Stimulated activated naive B cell treated with anti-CD40 and anti-IgM and Interleukin-4, amounts not matched to agents 10 μg/mL and 1 μg/mL and 100 μg/mL, for 72 hours (primary cell): ENCODE data around the gene TRIM74.
"Not testable (repeated sequence)": the region's sequence is repeated elsewhere in the genome, so short reads cannot be mapped to it uniquely, and the experiment has no call there.

ENCODE experiments used
- ATAC-seq, 2 donors: fragments of 150-1000 bp; cut with Tn5 transposase; replicated peaks; 2 replicates each; pipeline ENCODE4 v1.10.0; 2021; ENCODE audit warnings: moderate library complexity in 1 of 2
- DNase-seq: peaks from one replicate; pipeline ENCODE4 v3.0.0; 2021
- H3K27ac Mint-ChIP-seq: one replicate; pipeline ENCODE4 v1.8.0; 2022; ENCODE audit warnings: mild to moderate bottlenecking, mixed read lengths
- H3K27me3 Mint-ChIP-seq, 2 donors: one replicate each; pipeline ENCODE4 v1.8.0; 2022; ENCODE audit warnings: mixed read lengths in 2 of 2
- H3K36me3 Mint-ChIP-seq, 2 donors: one replicate each; pipeline ENCODE4 v1.8.0; 2022; ENCODE audit warnings: mixed read lengths in 2 of 2, mild to moderate bottlenecking in 1 of 2
- H3K4me1 Mint-ChIP-seq, 2 donors: one replicate each; pipeline ENCODE4 v1.8.0; 2022; ENCODE audit warnings: mixed read lengths in 2 of 2, mild to moderate bottlenecking in 1 of 2
- H3K4me3 Mint-ChIP-seq, 2 donors: one replicate each; pipeline ENCODE4 v1.8.0; 2022; ENCODE audit warnings: mild to moderate bottlenecking in 2 of 2, mixed read lengths in 2 of 2, moderate library complexity in 1 of 2
- H3K9me3 Mint-ChIP-seq, 2 donors: one replicate each; pipeline ENCODE4 v1.8.0; 2022; ENCODE audit warnings: mixed read lengths in 2 of 2, mild to moderate bottlenecking in 1 of 2

TRIM74 gene

GRCh38 chr7:72945597-72945996, 23.7 kb downstream of the TRIM74 start:
- not testable (repeated sequence) for H3K27me3 Mint-ChIP-seq, H3K4me3 Mint-ChIP-seq, DNase-seq, H3K27ac Mint-ChIP-seq, H3K9me3 Mint-ChIP-seq
- ATAC-seq: peak; percentile 9 to 17
- Mint-ChIP-seq H3K4me1 (peaks cover 3 to 16% of the 10 kb centered on the region in 2 donors), H3K36me3 (peaks cover 14 to 15% of the 10 kb centered on the region in 2 donors)

GRCh38 chr7:72944937-72945336, 24.3 kb downstream of the TRIM74 start:
- not testable (repeated sequence) for H3K27me3 Mint-ChIP-seq, H3K9me3 Mint-ChIP-seq, H3K4me3 Mint-ChIP-seq, DNase-seq
- Mint-ChIP-seq H3K4me1 (peaks cover 3 to 16% of the 10 kb centered on the region in 2 donors), H3K36me3 (peaks cover 14 to 15% of the 10 kb centered on the region in 2 donors), H3K27ac (peak overlapping the region; percentile 47)
- peak in 1 of 2 donors; percentile 12 for ATAC-seq

DNA sequence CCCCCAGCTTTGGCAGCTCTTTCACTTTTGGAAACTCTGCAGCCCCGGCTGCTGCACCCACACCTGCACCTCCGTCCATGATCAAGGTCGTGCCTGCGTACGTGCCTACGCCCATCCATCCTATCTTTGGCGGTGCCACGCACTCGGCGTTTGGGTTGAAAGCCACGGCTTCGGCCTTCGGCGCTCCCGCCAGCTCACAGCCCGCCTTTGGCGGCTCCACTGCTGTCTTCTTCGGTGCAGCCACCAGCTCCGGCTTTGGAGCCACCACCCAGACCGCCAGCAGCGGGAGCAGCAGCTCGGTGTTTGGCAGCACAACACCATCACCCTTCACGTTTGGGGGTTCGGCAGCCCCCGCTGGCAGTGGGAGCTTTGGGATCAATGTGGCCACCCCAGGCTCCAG, 26.3 kb downstream of the TRIM74 start:
- not testable (repeated sequence) for H3K4me3 Mint-ChIP-seq, H3K27me3 Mint-ChIP-seq

DNA sequence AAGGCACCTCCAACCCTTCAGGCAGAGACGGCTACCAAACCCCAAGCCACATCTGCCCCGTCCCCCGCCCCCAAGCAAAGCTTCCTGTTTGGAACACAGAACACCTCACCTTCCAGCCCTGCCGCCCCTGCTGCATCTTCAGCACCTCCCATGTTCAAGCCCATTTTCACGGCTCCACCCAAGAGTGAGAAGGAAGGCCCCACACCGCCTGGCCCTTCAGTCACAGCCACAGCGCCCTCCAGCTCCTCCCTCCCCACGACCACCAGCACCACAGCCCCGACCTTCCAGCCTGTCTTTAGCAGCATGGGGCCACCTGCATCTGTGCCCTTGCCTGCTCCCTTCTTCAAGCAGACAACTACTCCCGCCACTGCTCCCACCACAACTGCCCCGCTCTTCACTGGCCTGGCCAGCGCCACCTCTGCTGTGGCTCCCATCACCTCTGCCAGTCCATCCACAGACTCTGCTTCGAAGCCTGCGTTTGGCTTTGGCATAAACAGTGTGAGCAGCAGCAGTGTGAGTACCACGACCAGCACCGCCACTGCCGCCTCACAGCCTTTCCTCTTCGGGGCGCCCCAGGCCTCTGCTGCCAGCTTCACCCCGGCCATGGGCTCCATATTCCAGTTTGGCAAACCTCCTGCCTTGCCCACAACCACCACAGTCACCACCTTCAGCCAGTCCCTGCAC, 27.1 kb downstream of the TRIM74 start:
- peaks cover 3 to 14% of the 10 kb centered on the region in 2 donors for H3K4me1 Mint-ChIP-seq
- not testable (repeated sequence) for DNase-seq

More for the DNA sequence above, 26.3 kb downstream of the TRIM74 start:
- DNase-seq, H3K9me3 Mint-ChIP-seq, ATAC-seq: not testable (repeated sequence)
- peaks cover 21 to 26% of the 10 kb centered on the region in 2 donors for H3K36me3 Mint-ChIP-seq
- H3K4me1 Mint-ChIP-seq: peaks cover 3 to 11% of the 10 kb centered on the region in 2 donors
- H3K27ac Mint-ChIP-seq: peak overlapping the region; percentile 25

DNA sequence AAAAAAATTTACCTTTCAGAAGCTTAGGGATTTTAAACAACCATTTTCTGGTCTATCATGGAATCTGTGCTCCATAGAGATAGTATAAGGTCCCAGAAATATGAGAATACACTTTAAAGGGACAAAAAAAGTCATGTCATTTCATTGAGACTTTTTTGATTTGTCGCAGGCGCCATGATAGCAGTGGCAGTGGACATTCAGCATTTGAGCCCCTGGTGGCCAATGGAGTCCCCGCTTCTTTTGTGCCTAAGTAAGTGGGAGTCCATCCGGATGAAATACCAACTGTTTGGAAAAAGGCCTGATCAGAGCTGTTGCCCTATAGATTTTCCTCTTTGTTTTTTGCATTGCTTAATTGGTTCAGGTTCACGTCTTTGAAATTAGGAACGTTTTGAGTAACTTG, 41.0 kb downstream of the TRIM74 start:
- not testable (repeated sequence) for DNase-seq, H3K4me3 Mint-ChIP-seq, H3K27ac Mint-ChIP-seq, ATAC-seq, H3K9me3 Mint-ChIP-seq, H3K27me3 Mint-ChIP-seq
- Mint-ChIP-seq H3K36me3 (peaks cover 25 to 31% of the 10 kb centered on the region in 2 donors), H3K4me1 (peaks cover 19 to 29% of the 10 kb centered on the region in 2 donors)

More for the DNA sequence above, 27.1 kb downstream of the TRIM74 start:
- ATAC-seq, H3K4me3 Mint-ChIP-seq, H3K9me3 Mint-ChIP-seq, H3K27me3 Mint-ChIP-seq: not testable (repeated sequence)
- H3K27ac Mint-ChIP-seq: peak overlapping the region; percentile 65
- peaks cover 21 to 27% of the 10 kb centered on the region in 2 donors for H3K36me3 Mint-ChIP-seq

- H3K36me3 Mint-ChIP-seq: peaks cover 25 to 33% of the 10 kb centered on the region in 2 donors
- not testable (repeated sequence) for DNase-seq, H3K4me3 Mint-ChIP-seq, H3K27ac Mint-ChIP-seq, H3K27me3 Mint-ChIP-seq, ATAC-seq, H3K9me3 Mint-ChIP-seq
- H3K4me1 Mint-ChIP-seq: peaks cover 20 to 29% of the 10 kb centered on the region in 2 donors
These were observed 41.5 kb downstream of the TRIM74 start for GRCh38 chr7:72927791-72928190.

DNA sequence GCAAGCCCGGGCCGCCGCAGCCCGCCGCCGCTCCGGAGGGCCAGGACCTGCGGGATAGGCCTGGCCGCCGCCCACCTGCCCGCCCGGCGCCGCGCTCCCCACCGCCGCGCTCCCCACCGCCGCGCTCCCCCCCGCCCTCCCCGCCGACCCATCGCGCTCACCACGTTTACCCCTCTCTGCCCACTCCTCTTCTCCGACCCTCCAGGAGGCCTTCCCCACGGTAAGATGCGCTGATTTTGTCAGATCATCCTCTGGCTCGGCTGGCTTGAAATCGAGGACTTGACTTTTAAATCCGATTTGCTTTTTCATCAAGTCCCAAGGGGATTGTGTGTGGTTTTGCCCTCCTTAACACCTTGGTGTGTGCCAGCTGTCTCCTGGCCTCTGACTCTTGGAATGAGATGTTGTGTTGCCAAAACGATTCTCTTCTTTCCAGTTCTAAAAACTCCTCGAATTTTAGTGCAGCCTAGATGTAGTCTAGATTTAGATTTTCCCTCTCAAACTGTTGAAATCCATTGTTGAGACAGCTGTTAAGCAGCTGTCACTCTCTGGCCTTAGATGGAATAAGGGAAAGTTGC, 43.6 kb downstream of the TRIM74 start:
- H3K4me3 Mint-ChIP-seq: peak overlapping the region; percentile 91 to 97
- peak overlapping the region; percentile 99 for H3K27ac Mint-ChIP-seq
- H3K4me1 Mint-ChIP-seq: peaks cover 20 to 29% of the 10 kb centered on the region in 2 donors
- no peaks in the 10 kb centered on the region for H3K9me3 Mint-ChIP-seq
- DNase-seq (peak; percentile 8), ATAC-seq (peak in 1 of 2 donors; percentile 2)
- H3K27me3 Mint-ChIP-seq: no peaks in the 10 kb centered on the region
- H3K36me3 Mint-ChIP-seq: peaks cover 26 to 34% of the 10 kb centered on the region in 2 donors

GRCh38 chr7:72924733-72925545, 44.3 kb downstream of the TRIM74 start, which contains the start of gene POM121:
Gene POM121 (plus strand): TSS chr7:72925095. CDS start chr7:72925122, 27 bp downstream.
- DNase-seq (peak; percentile 81), ATAC-seq (peak; percentile 92 to 94)
- Mint-ChIP-seq H3K4me3 (peak within 1 kb of the TSS; percentile 91 to 100), H3K36me3 (peaks cover 21 to 30% of the 10 kb centered on the region in 2 donors), H3K9me3 (no peaks in the 10 kb centered on the region), H3K4me1 (peaks cover 18 to 29% of the 10 kb centered on the region in 2 donors), H3K27ac (peak within 1 kb of the TSS; percentile 100), H3K27me3 (no peaks in the 10 kb centered on the region)

DNA sequence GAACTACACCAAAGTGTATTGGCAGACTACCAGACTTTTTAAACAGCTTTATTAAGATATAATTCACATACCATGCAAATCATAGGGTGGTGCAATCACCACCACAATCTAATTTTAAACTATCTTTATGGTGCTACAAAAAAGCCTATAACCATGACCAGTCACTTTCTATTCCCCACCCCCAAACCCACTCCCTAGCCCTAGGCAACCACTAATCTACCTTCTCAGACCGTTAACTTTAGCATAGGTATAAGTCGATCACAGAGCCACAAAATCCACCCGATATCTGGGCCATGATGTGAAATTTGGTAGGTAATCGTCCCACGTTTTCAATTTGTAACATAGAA, 44.9 kb downstream of the TRIM74 start:
- Mint-ChIP-seq H3K4me1 (peaks cover 18 to 29% of the 10 kb centered on the region in 2 donors), H3K36me3 (peaks cover 21 to 30% of the 10 kb centered on the region in 2 donors), H3K4me3 (peak overlapping the region; percentile 91 to 100), H3K27me3 (no peaks in the 10 kb centered on the region), H3K9me3 (no peaks in the 10 kb centered on the region), H3K27ac (peak overlapping the region; percentile 100)
- no peak for DNase-seq
- ATAC-seq: peak; percentile 19 to 21

DNA sequence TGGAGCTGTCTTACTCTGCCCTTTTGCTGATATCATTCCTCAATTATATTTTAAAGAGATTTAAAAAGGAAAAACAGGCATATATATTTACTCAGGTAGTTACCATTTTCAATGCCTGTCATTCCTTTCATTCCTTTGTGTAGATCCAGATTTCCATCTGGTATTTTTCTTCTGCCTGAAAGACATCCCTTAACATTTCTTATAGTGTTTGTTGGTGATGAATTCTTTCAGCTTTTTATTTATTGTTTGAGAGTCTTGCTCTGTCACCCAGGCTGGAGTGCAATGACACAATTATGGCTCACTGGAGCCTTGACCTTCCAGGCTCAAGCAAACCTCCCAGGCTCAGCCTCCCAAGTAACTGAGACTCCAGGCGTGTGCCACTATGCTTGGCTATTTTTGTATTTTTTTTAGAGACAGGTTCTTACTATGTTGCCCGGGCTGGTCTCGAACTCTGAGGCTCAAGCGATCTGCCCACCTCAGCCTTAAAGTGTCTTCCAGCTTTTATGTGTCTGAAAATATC, 50.0 kb downstream of the TRIM74 start:
- no peaks in the 10 kb centered on the region for H3K9me3 Mint-ChIP-seq
- H3K4me1 Mint-ChIP-seq: peaks cover 6 to 24% of the 10 kb centered on the region in 2 donors
- H3K36me3 Mint-ChIP-seq: peaks cover 23% of the 10 kb centered on the region in 2 donors
- no peaks in the 10 kb centered on the region for H3K27me3 Mint-ChIP-seq
- peak overlapping the region; percentile 47 for H3K27ac Mint-ChIP-seq
- no peak overlapping the region for H3K4me3 Mint-ChIP-seq
- ATAC-seq: no peak
- DNase-seq: no peak

- not testable (repeated sequence) for H3K9me3 Mint-ChIP-seq, H3K27me3 Mint-ChIP-seq, H3K4me3 Mint-ChIP-seq
- Mint-ChIP-seq H3K4me1 (peaks cover 10 to 38% of the 10 kb centered on the region in 2 donors), H3K36me3 (peaks cover 34 to 36% of the 10 kb centered on the region in 2 donors), H3K27ac (peak overlapping the region; percentile 1)
- DNase-seq: peak; percentile 42
- peak; percentile 96 to 97 for ATAC-seq
These were observed 54.3 kb downstream of the TRIM74 start for GRCh38 chr7:72914756-72915525.

DNA sequence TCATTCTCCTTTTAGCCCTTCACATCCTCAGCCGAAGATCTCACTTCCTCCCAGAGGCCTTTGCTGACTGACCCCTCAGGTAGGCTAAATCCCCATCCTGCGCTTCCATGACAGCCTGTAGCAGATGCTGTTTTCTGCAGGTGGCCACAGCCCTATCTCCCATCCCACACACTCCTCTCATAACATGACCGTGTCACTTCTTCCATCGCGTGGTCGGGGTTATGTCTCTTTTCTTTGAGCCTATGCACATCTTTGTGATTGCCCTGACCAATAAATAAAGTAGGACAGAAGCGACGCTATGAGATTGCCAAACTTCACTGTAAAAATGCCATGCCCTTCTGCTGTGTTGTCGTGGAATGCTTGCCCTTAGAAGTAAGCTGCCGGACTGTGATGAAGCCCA, 55.5 kb downstream of the TRIM74 start:
- peaks cover 11 to 38% of the 10 kb centered on the region in 2 donors for H3K4me1 Mint-ChIP-seq
- not testable (repeated sequence) for H3K4me3 Mint-ChIP-seq, ATAC-seq

DNA sequence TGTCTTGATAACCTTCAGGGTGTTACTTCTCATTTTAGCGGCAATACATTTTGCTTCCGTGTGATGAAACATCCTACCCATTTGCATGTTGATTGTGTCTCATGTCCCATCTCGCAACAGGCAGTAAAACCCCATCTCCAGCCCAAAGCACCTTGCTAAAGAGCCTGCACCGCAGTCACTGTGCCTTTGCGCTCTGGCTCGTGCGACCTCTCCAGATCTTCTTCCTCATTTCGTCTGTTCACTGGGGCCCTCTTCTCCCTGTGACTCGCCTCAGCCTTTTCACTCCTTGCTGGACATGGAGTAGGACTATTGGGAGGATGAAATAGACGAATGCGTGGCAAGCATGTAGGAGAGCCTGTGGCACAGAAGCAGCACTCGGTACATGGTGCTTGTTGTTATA, 57.9 kb downstream of the TRIM74 start:
- not testable (repeated sequence) for H3K27me3 Mint-ChIP-seq, DNase-seq, H3K27ac Mint-ChIP-seq, H3K4me3 Mint-ChIP-seq, H3K9me3 Mint-ChIP-seq, ATAC-seq
- peaks cover 12 to 26% of the 10 kb centered on the region in 2 donors for H3K4me1 Mint-ChIP-seq
- H3K36me3 Mint-ChIP-seq: peaks cover 31 to 43% of the 10 kb centered on the region in 2 donors

More for the DNA sequence above, 55.5 kb downstream of the TRIM74 start:
- DNase-seq, H3K27ac Mint-ChIP-seq, H3K9me3 Mint-ChIP-seq, H3K27me3 Mint-ChIP-seq: not testable (repeated sequence)
- peaks cover 35 to 43% of the 10 kb centered on the region in 2 donors for H3K36me3 Mint-ChIP-seq
